WTC11 (cell line): ENCODE data around the gene SYMPK. TPM values are rescaled to one million over a fixed set of nuclear protein-coding genes. Genes with fewer than 3 reads are reported as not detected.

Experiments used
- ETV6 ChIP-seq: sonication (generic); formaldehyde crosslinking; IDR thresholded peaks from 2 replicates; pipeline ENCODE4 v1.8.1; 2022; ENCODE audit warnings: mild to moderate bottlenecking, missing genetic modification reagents
- NR1H2 ChIP-seq: sonication (generic); formaldehyde crosslinking; IDR thresholded peaks from 2 replicates; pipeline ENCODE4 v1.9.0; 2021; ENCODE audit warnings: mild to moderate bottlenecking, moderate library complexity, missing genetic modification reagents
- NR2C2 ChIP-seq: sonication (generic); formaldehyde crosslinking; IDR thresholded peaks from 2 replicates; pipeline ENCODE4 v1.8.0; 2022; ENCODE audit warnings: mild to moderate bottlenecking, missing genetic modification reagents
- PRRX2 ChIP-seq: fragments of 250-450 bp; sonication (Bioruptor Pico); IDR thresholded peaks from 2 replicates; pipeline ENCODE4 v1.8.0; 2021; ENCODE audit warnings: mild to moderate bottlenecking
- ZNF138 ChIP-seq: sonication (generic); formaldehyde crosslinking; conservative IDR thresholded peaks from 2 replicates; pipeline ENCODE4 v1.8.1; 2022; ENCODE audit warnings: mild to moderate bottlenecking, moderate library complexity, missing genetic modification reagents
- ZNF317 ChIP-seq: sonication (generic); formaldehyde crosslinking; IDR thresholded peaks from 2 replicates; pipeline ENCODE4 v1.8.1; 2023; ENCODE audit warnings: low read depth, mild to moderate bottlenecking, moderate library complexity, missing genetic modification reagents, borderline replicate concordance
- ZNF423 ChIP-seq: fragments of 250-450 bp; sonication (Bioruptor Pico); IDR thresholded peaks from 2 replicates; pipeline ENCODE4 v2.1.2; 2022; ENCODE audit warnings: mild to moderate bottlenecking, moderate library complexity
- total RNA-seq: library from RNA; stranded (reverse); gene quantifications from 3 replicates; pipeline ENCODE4 v1.2.3, GENCODE V29; 2021
- TF ChIP-seq, protein P1 (sequence below): sonication (generic); formaldehyde crosslinking; IDR thresholded peaks from 2 replicates; pipeline ENCODE4 v1.8.0; 2022; ENCODE audit warnings: missing genetic modification reagents
- TF ChIP-seq, protein P2 (sequence below): sonication (generic); formaldehyde crosslinking; conservative IDR thresholded peaks from 2 replicates; pipeline ENCODE4 v1.8.1; 2023; ENCODE audit warnings: mild to moderate bottlenecking, low read depth, missing genetic modification reagents, moderate library complexity
- TF ChIP-seq, protein P3 (sequence below): fragments of 250-450 bp; sonication (Bioruptor Pico); IDR thresholded peaks from 2 replicates; pipeline ENCODE4 v1.9.0; 2021; ENCODE audit warnings: mild to moderate bottlenecking
- TF ChIP-seq, protein P4 (sequence below): fragments of 250-450 bp; sonication (Bioruptor Pico); conservative IDR thresholded peaks from 2 replicates; pipeline ENCODE4 v1.9.0; 2021; ENCODE audit warnings: mild to moderate bottlenecking
- TF ChIP-seq, protein P5 (sequence below): fragments of 250-450 bp; sonication (Bioruptor Pico); IDR thresholded peaks from 2 replicates; pipeline ENCODE4 v1.9.0; 2021; ENCODE audit warnings: mild to moderate bottlenecking
- TF ChIP-seq, protein P6 (sequence below): sonication (generic); formaldehyde crosslinking; IDR thresholded peaks from 2 replicates; pipeline ENCODE4 v1.8.1; 2022; ENCODE audit warnings: mild to moderate bottlenecking, missing genetic modification reagents, moderate library complexity, borderline replicate concordance

Gene SYMPK
- total RNA-seq, 1 experiment from 2014 or later: 106 TPM

DNA sequence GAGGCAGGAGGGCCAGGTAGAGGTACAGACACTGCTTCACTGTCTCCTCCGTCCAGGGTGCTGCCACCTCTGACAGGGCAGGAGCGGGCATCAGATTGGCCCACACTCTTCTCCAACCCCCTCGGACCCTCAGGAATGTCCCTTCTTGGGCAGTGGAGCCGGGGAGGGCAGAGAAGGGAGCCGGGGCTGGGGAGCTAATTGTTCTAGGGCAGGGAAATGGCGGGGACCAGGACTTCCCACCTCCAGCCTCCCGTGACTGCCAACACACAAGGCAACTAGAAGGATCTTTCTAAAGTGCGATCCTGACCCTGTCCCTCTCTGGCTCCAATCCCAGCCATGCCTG is 37.7 kb downstream of the SYMPK start (continued):
- TF ChIP-seq, protein P1, sequence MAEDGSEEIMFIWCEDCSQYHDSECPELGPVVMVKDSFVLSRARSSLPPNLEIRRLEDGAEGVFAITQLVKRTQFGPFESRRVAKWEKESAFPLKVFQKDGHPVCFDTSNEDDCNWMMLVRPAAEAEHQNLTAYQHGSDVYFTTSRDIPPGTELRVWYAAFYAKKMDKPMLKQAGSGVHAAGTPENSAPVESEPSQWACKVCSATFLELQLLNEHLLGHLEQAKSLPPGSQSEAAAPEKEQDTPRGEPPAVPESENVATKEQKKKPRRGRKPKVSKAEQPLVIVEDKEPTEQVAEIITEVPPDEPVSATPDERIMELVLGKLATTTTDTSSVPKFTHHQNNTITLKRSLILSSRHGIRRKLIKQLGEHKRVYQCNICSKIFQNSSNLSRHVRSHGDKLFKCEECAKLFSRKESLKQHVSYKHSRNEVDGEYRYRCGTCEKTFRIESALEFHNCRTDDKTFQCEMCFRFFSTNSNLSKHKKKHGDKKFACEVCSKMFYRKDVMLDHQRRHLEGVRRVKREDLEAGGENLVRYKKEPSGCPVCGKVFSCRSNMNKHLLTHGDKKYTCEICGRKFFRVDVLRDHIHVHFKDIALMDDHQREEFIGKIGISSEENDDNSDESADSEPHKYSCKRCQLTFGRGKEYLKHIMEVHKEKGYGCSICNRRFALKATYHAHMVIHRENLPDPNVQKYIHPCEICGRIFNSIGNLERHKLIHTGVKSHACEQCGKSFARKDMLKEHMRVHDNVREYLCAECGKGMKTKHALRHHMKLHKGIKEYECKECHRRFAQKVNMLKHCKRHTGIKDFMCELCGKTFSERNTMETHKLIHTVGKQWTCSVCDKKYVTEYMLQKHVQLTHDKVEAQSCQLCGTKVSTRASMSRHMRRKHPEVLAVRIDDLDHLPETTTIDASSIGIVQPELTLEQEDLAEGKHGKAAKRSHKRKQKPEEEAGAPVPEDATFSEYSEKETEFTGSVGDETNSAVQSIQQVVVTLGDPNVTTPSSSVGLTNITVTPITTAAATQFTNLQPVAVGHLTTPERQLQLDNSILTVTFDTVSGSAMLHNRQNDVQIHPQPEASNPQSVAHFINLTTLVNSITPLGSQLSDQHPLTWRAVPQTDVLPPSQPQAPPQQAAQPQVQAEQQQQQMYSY (CRISPR knock-in tag): no peak
- TF ChIP-seq, protein P2, sequence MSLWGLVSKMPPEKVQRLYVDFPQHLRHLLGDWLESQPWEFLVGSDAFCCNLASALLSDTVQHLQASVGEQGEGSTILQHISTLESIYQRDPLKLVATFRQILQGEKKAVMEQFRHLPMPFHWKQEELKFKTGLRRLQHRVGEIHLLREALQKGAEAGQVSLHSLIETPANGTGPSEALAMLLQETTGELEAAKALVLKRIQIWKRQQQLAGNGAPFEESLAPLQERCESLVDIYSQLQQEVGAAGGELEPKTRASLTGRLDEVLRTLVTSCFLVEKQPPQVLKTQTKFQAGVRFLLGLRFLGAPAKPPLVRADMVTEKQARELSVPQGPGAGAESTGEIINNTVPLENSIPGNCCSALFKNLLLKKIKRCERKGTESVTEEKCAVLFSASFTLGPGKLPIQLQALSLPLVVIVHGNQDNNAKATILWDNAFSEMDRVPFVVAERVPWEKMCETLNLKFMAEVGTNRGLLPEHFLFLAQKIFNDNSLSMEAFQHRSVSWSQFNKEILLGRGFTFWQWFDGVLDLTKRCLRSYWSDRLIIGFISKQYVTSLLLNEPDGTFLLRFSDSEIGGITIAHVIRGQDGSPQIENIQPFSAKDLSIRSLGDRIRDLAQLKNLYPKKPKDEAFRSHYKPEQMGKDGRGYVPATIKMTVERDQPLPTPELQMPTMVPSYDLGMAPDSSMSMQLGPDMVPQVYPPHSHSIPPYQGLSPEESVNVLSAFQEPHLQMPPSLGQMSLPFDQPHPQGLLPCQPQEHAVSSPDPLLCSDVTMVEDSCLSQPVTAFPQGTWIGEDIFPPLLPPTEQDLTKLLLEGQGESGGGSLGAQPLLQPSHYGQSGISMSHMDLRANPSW (CRISPR knock-in tag): no peak
- TF ChIP-seq PRRX2 (CRISPR knock-in tag): no peak
- TF ChIP-seq, protein P3, sequence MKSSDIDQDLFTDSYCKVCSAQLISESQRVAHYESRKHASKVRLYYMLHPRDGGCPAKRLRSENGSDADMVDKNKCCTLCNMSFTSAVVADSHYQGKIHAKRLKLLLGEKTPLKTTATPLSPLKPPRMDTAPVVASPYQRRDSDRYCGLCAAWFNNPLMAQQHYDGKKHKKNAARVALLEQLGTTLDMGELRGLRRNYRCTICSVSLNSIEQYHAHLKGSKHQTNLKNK (CRISPR knock-in tag): no peak
- no peak for TF ChIP-seq ZNF423 (CRISPR knock-in tag)
- TF ChIP-seq, protein P4, sequence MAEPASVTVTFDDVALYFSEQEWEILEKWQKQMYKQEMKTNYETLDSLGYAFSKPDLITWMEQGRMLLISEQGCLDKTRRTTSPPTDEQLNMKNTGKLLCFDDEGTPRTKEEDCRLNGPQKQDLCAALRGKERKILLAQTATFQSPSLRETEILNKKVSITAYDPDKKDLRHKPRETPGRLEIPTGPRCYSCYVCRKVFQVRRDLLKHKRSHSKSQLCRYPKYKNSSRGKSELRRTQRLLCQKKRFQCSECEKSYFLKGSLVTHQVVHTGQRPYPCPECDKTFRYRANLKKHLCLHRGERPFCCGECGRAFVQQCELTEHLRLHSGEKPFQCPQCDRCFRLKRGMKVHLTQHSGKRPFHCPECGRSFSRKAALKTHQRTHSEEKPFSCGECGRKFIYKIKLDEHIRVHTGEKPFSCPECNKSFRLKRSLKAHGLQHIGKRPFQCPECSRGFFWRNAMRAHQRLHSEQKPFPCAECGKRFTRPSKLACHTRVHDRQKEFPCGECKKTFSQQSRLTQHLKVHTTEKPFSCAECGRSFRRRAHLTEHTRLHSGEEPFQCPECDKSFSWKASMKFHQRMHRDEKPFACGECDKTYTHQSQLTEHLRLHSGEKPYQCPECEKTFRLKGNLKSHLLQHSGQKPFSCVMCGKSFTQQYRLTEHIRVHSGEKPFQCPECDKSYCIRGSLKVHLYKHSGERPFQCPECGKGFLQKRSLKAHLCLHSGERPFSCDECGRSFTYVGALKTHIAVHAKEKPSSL: no peak
- no peak for TF ChIP-seq ETV6 (CRISPR knock-in tag)
- TF ChIP-seq ZNF138 (CRISPR knock-in tag): no peak
- TF ChIP-seq, protein P5, sequence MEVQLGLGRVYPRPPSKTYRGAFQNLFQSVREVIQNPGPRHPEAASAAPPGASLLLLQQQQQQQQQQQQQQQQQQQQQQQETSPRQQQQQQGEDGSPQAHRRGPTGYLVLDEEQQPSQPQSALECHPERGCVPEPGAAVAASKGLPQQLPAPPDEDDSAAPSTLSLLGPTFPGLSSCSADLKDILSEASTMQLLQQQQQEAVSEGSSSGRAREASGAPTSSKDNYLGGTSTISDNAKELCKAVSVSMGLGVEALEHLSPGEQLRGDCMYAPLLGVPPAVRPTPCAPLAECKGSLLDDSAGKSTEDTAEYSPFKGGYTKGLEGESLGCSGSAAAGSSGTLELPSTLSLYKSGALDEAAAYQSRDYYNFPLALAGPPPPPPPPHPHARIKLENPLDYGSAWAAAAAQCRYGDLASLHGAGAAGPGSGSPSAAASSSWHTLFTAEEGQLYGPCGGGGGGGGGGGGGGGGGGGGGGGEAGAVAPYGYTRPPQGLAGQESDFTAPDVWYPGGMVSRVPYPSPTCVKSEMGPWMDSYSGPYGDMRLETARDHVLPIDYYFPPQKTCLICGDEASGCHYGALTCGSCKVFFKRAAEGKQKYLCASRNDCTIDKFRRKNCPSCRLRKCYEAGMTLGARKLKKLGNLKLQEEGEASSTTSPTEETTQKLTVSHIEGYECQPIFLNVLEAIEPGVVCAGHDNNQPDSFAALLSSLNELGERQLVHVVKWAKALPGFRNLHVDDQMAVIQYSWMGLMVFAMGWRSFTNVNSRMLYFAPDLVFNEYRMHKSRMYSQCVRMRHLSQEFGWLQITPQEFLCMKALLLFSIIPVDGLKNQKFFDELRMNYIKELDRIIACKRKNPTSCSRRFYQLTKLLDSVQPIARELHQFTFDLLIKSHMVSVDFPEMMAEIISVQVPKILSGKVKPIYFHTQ: no peak
- TF ChIP-seq ZNF317: no peak
- TF ChIP-seq, protein P6, sequence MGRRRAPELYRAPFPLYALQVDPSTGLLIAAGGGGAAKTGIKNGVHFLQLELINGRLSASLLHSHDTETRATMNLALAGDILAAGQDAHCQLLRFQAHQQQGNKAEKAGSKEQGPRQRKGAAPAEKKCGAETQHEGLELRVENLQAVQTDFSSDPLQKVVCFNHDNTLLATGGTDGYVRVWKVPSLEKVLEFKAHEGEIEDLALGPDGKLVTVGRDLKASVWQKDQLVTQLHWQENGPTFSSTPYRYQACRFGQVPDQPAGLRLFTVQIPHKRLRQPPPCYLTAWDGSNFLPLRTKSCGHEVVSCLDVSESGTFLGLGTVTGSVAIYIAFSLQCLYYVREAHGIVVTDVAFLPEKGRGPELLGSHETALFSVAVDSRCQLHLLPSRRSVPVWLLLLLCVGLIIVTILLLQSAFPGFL (CRISPR knock-in tag): no peak
- no peak for TF ChIP-seq NR1H2 (CRISPR knock-in tag)
- no peak for TF ChIP-seq NR2C2 (CRISPR knock-in tag)
